PC-3 (cell line): Measurements from ENCODE around the gene FMNL3. TPM values are rescaled to one million over a fixed set of nuclear protein-coding genes. Genes with fewer than 3 reads are reported as not detected.

ENCODE experiments used
- ATAC-seq: fragments of 200-7000 bp; cut with Tn5 transposase; 2 replicates; pipeline ENCODE4 v1.9.1; 2020; ENCODE audit warnings: mild to moderate bottlenecking, moderate library complexity
- BruUV-seq: library from RNA; stranded (reverse); fragments of 400-500 nt; replicated peaks from 2 replicates; lab custom pipeline; 2021; lab: Mats Ljungman, UMichigan
- CTCF ChIA-PET: fragments of 300-600 bp; sonication (Branson Sonifier 250); formaldehyde crosslinking; loops from one replicate; lab custom pipeline; 2022; ENCODE audit warnings: antibody characterized with exemption; lab: Charles Lee
- POLR2A ChIA-PET: fragments of 300-600 bp; sonication (Branson Sonifier 250); formaldehyde crosslinking; loops from one replicate; lab custom pipeline; 2022; ENCODE audit warnings: antibody characterized with exemption; ENCODE audit not compliant: unreplicated experiment; lab: Charles Lee
- DNase-seq: peaks from one replicate; pipeline ENCODE4 v3.0.0-alpha.2; 2015
- H2AFZ ChIP-seq: fragments of 300-600 bp; sonication (generic); 2 replicates; pipeline ENCODE4 v1.6.0; 2016; ENCODE audit warnings: antibody characterized with exemption, low read length
- H3F3A ChIP-seq: fragments of 300-600 bp; sonication (generic); one replicate; pipeline ENCODE4 v1.6.0; 2017; ENCODE audit warnings: antibody characterized with exemption, low read length, control low read depth, mild to moderate bottlenecking; ENCODE audit not compliant: unreplicated experiment
- H3K27ac ChIP-seq: fragments of 300-600 bp; sonication (generic); 2 replicates; pipeline ENCODE4 v1.5.1; 2016; ENCODE audit warnings: mild to moderate bottlenecking, low read length
- H3K27me3 ChIP-seq: fragments of 300-600 bp; sonication (generic); 2 replicates; pipeline ENCODE4 v1.6.1; 2016; ENCODE audit warnings: low read length, mixed read lengths
- H3K36me3 ChIP-seq: fragments of 300-600 bp; sonication (generic); 2 replicates; pipeline ENCODE4 v1.6.1; 2016; ENCODE audit warnings: low read depth, mixed run types, low read length, mixed read lengths
- H3K4me1 ChIP-seq: fragments of 300-600 bp; sonication (generic); 2 replicates; pipeline ENCODE4 v1.5.1; 2016; ENCODE audit warnings: low read length; ENCODE audit not compliant: insufficient read depth
- H3K4me2 ChIP-seq: fragments of 300-600 bp; sonication (generic); 2 replicates; pipeline ENCODE4 v1.6.0; 2016; ENCODE audit warnings: low read length
- H3K4me3 ChIP-seq: fragments of 300-600 bp; sonication (generic); 2 replicates; pipeline ENCODE4 v1.5.1; 2016; ENCODE audit warnings: mild to moderate bottlenecking, low read length, mixed read lengths
- H3K79me2 ChIP-seq: fragments of 300-600 bp; sonication (generic); 2 replicates; pipeline ENCODE4 v1.6.1; 2017; ENCODE audit warnings: low read length, mixed read lengths
- H3K9ac ChIP-seq: fragments of 300-600 bp; sonication (generic); 2 replicates; pipeline ENCODE4 v1.6.0; 2016; ENCODE audit warnings: mild to moderate bottlenecking, low read length
- H3K9me2 ChIP-seq: fragments of 300-600 bp; sonication (generic); replicated peaks from 2 replicates; pipeline ENCODE4 v1.6.1; 2016; ENCODE audit warnings: mixed run types, low read length, mixed read lengths
- H3K9me3 ChIP-seq: fragments of 300-600 bp; sonication (generic); 2 replicates; pipeline ENCODE4 v1.6.1; 2016; ENCODE audit warnings: low read length, mixed read lengths
- H4K20me1 ChIP-seq: fragments of 300-600 bp; sonication (generic); 2 replicates; pipeline ENCODE4 v1.6.1; 2016; ENCODE audit warnings: low read length, mixed read lengths
- EZH2 ChIP-seq: fragments of 300-600 bp; sonication (generic); IDR thresholded peaks from one replicate; pipeline ENCODE4 v1.6.1; 2017; ENCODE audit warnings: antibody characterized with exemption, mild to moderate bottlenecking, low read length; ENCODE audit not compliant: unreplicated experiment
- EZH2phosphoT487 ChIP-seq: fragments of 300-600 bp; sonication (generic); IDR thresholded peaks from 2 replicates; pipeline ENCODE4 v1.6.1; 2018; ENCODE audit warnings: mild to moderate bottlenecking, antibody characterized with exemption, low read length, borderline replicate concordance
- intact Hi-C: fragments of 100-400 bp; cut with micrococcal nuclease; formaldehyde crosslinking; loops from 2 replicates; pipeline ENCODE4 v1.9.0; 2023
- total RNA-seq: library from RNA; depleted of rRNA; stranded (reverse); fragments of >200 nt; gene quantifications from 2 replicates; pipeline ENCODE4 v1.2.3, GENCODE V29; 2014
- TF ChIP-seq, protein P1 (sequence below): fragments of 300-600 bp; sonication (generic); conservative IDR thresholded peaks from 2 replicates; pipeline ENCODE4 v1.5.1; 2017; ENCODE audit warnings: antibody characterized with exemption, low read depth, mild to moderate bottlenecking, low read length

The FMNL3 gene
- total RNA-seq, 1 experiment from 2014 or later: 6.2 TPM

DNA sequence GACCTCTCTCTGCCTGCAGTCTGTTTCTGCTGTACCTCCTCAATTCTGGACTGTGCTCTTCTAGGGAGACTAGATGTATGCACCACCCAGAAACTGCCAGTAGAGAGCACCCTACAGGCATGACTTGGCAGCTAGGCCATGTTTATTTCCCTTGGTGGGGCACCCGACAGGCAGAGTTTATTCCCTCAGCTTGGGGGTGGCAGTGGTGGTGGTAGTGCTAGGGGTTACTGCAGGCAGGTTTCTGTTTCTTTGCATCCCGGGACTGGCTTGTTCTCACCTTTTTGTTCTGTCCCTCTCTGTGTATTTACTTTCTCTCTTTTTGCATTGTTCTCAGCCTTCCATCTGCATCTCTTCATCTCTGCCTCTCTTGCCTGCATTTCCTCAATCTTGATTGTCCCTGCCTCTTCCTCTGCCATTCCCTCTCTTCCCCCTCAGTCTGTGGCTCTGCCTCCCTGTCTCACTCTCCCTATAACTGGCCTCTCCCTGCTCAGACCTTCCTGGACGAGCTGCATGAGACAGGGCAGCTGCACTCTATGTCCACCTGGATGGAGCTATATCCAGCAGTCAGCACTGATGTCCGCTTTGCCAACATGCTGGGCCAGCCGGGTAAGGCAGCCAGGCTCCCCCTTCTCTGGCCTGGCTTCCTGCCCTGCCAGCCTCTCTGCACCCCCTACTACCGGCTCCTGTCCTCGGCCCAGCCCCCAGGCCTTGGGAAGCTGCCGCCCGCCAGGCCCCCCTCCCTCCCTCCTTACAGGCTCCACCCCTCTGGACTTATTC is 70.0 kb downstream of the FMNL3 start:
- ChIA-PET POLR2A (interaction anchor here (0.6 to 0.8 kb wide), 2 partner anchors 14 to 104 kb away, joined by 3 to 13 read pairs; partner anchors contain the start of gene PRPF40B), CTCF (interaction anchor here (0.6 to 0.7 kb wide), 2 partner anchors 19 to 28 kb away, joined by 3 read pairs; no protein-coding TSS in a partner anchor)
- H3K9me3 ChIP-seq: no peaks in the 10 kb centered on the region
- H3K27me3 ChIP-seq: no peaks in the 10 kb centered on the region
- H2AFZ ChIP-seq: peak overlapping the region; percentile 50; the same call in 1 of the 2 replicates
- no peak overlapping the region for H3K4me3 ChIP-seq
- no peaks in the 10 kb centered on the region for H3K9me2 ChIP-seq
- no peak for TF ChIP-seq EZH2
- TF ChIP-seq, protein P1, sequence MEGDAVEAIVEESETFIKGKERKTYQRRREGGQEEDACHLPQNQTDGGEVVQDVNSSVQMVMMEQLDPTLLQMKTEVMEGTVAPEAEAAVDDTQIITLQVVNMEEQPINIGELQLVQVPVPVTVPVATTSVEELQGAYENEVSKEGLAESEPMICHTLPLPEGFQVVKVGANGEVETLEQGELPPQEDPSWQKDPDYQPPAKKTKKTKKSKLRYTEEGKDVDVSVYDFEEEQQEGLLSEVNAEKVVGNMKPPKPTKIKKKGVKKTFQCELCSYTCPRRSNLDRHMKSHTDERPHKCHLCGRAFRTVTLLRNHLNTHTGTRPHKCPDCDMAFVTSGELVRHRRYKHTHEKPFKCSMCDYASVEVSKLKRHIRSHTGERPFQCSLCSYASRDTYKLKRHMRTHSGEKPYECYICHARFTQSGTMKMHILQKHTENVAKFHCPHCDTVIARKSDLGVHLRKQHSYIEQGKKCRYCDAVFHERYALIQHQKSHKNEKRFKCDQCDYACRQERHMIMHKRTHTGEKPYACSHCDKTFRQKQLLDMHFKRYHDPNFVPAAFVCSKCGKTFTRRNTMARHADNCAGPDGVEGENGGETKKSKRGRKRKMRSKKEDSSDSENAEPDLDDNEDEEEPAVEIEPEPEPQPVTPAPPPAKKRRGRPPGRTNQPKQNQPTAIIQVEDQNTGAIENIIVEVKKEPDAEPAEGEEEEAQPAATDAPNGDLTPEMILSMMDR: peak; percentile 74
- no peak for TF ChIP-seq EZH2phosphoT487
- no peaks in the 10 kb centered on the region for H3K36me3 ChIP-seq
- no peak overlapping the region for H3K27ac ChIP-seq
- DNase-seq: peak; percentile 65
- no peaks in the 10 kb centered on the region for H3F3A ChIP-seq
- no peak overlapping the region for H3K4me2 ChIP-seq
- no peak overlapping the region for H3K9ac ChIP-seq
- peaks cover 2% of the 10 kb centered on the region; the same call in 1 of the 2 replicates for H3K4me1 ChIP-seq
- no peaks in the 10 kb centered on the region for H3K79me2 ChIP-seq
- no peaks in the 10 kb centered on the region for H4K20me1 ChIP-seq
- BruUV-seq: no TSS peak
- intact Hi-C loops: no loop called here
- peak; percentile 90 for ATAC-seq

DNA sequence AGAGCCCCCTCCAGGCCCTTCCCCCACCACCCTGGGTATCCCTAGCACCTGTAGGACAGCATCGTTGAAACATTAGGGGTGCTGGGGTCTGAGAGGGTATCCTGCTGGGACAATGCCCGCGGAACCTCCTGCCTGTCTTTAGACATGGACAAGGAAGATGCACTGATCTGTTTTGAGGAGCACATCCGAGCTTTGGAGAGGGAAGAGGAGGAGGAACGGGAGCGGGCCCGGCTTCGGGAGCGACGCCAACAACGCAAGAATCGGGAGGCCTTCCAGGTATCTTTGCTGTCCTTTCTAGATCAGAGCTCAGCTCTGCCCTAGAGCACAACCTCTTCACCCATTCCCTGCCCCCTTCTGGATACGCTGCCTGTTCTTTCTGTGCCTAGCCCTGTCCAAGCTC is 70.6 kb downstream of the FMNL3 start:
- Histone ChIP-seq H3K9me2 (no peaks in the 10 kb centered on the region), H3K9me3 (no peaks in the 10 kb centered on the region), H2AFZ (no peak overlapping the region), H3K27me3 (no peaks in the 10 kb centered on the region), H3K9ac (no peak overlapping the region), H3K4me3 (no peak overlapping the region), H3K79me2 (no peaks in the 10 kb centered on the region), H4K20me1 (no peaks in the 10 kb centered on the region), H3F3A (no peaks in the 10 kb centered on the region), H3K4me1 (no peaks in the 10 kb centered on the region), H3K36me3 (no peaks in the 10 kb centered on the region), H3K27ac (no peak overlapping the region), H3K4me2 (no peak overlapping the region)
- no TSS peak for BruUV-seq
- intact Hi-C loops: no loop called here
- no peak for ATAC-seq
- TF ChIP-seq EZH2phosphoT487 (no peak), EZH2 (no peak)
- TF ChIP-seq, protein P1: no peak
- POLR2A ChIA-PET: interaction anchor here (0.8 kb wide), 1 partner anchor 104 kb away, joined by 3 read pairs; no protein-coding TSS in a partner anchor
- DNase-seq: no peak
- CTCF ChIA-PET: interaction anchor here (0.7 kb wide), 1 partner anchor 27 kb away, joined by 3 read pairs; no protein-coding TSS in a partner anchor

DNA sequence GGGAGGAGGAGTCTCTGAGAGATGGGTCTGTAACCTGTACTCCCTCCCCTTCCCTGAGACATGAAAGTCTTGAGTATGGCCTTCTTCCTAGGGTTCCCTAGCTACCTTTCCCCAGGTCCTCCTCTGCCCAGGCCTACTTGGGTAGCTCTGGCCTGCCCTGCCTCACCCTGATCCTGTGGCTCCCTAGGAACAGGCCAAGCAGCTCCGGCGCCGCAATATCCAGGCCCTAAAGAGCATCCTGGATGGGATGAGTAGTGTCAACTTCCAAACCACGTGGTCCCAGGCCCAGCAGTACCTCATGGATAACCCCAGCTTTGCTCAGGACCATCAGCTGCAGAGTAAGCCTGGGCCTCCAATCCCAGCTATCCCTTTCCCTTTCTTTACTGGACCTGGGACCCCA is 71.5 kb downstream of the FMNL3 start:
- CTCF ChIA-PET: no interaction called here

More for the DNA sequence above, 71.5 kb downstream of the FMNL3 start:
- no TSS peak for BruUV-seq
- TF ChIP-seq EZH2: no peak
- TF ChIP-seq EZH2phosphoT487: no peak
- TF ChIP-seq, protein P1: no peak
- no peak overlapping the region for H3K4me2 ChIP-seq
- ATAC-seq: no peak
- no peaks in the 10 kb centered on the region for H4K20me1 ChIP-seq
- no peak overlapping the region for H3K9ac ChIP-seq
- POLR2A ChIA-PET: no interaction called here
- no peak overlapping the region for H3K4me3 ChIP-seq
- no peak overlapping the region for H3K27ac ChIP-seq
- no peaks in the 10 kb centered on the region for H3K9me3 ChIP-seq
- no peak overlapping the region for H2AFZ ChIP-seq
- H3K27me3 ChIP-seq: no peaks in the 10 kb centered on the region
- H3K4me1 ChIP-seq: no peaks in the 10 kb centered on the region
- no peaks in the 10 kb centered on the region for H3K36me3 ChIP-seq
- no peak for DNase-seq
- H3F3A ChIP-seq: no peaks in the 10 kb centered on the region
- intact Hi-C loops: no loop called here
- H3K9me2 ChIP-seq: no peaks in the 10 kb centered on the region
- H3K79me2 ChIP-seq: no peaks in the 10 kb centered on the region
